K562 (cell line): ENCODE measurements around the gene GLIPR1L1. TPM values are rescaled to one million over a fixed set of nuclear protein-coding genes. Genes with fewer than 3 reads are reported as not detected.
A peak's percentile ranks its signal among the peaks of the same experiment; 100 is the strongest.

ENCODE experiments used
- ATF3 ChIP-seq, 2 experiments: fragments of 450-650 bp in 1 of 2; sonication (generic) in 1 of 2; formaldehyde crosslinking in 1 of 2; IDR thresholded peaks in 1 of 2; conservative IDR thresholded peaks in 1 of 2; 2 replicates each; pipeline versions ENCODE4 v1.6.1 to v1.8.1; 2016 to 2023; ENCODE audit warnings: mild to moderate bottlenecking in 2 of 2, moderate library complexity in 2 of 2, inconsistent platforms in 1 of 2, missing genetic modification reagents in 1 of 2
- CBFA2T3 ChIP-seq: fragments of 450-650 bp; IDR thresholded peaks from 2 replicates; pipeline ENCODE4 v1.6.1; 2017
- CHD1 ChIP-seq: fragments of 200-600 bp; sonication (generic); IDR thresholded peaks from one replicate; pipeline ENCODE4 v1.6.1; 2012; ENCODE audit warnings: mild to moderate bottlenecking, moderate library complexity, low read length, inconsistent platforms
- CHD4 ChIP-seq: fragments of 200-600 bp; sonication (generic); IDR thresholded peaks from 3 replicates; pipeline ENCODE4 v1.6.1; 2012; ENCODE audit warnings: low read depth, mild to moderate bottlenecking, mixed read lengths, low read length, inconsistent platforms; ENCODE audit not compliant: insufficient read depth, insufficient replicate concordance, poor library complexity, severe bottlenecking
- GATAD2A ChIP-seq: fragments of 450-650 bp; IDR thresholded peaks from 2 replicates; pipeline ENCODE4 v1.6.1; 2017
- GTF2A2 ChIP-seq: IDR thresholded peaks from 2 replicates; pipeline ENCODE4 v1.6.1; 2016; ENCODE audit warnings: mild to moderate bottlenecking, missing genetic modification characterization, missing compliant biosample characterization
- HNRNPLL ChIP-seq: fragments of 200-400 bp; formaldehyde crosslinking; IDR thresholded peaks from 2 replicates; pipeline ENCODE4 v1.6.1; 2017; ENCODE audit warnings: low read length, low read depth, mild to moderate bottlenecking; ENCODE audit not compliant: poor library complexity, severe bottlenecking
- L3MBTL2 ChIP-seq: fragments of 450-650 bp; IDR thresholded peaks from 2 replicates; pipeline ENCODE4 v1.6.1; 2016; ENCODE audit warnings: mild to moderate bottlenecking, moderate library complexity
- MEIS2 ChIP-seq: fragments of 450-650 bp; IDR thresholded peaks from 2 replicates; pipeline ENCODE4 v1.6.1; 2014; ENCODE audit warnings: mild to moderate bottlenecking; ENCODE audit not compliant: partially characterized antibody
- NKRF ChIP-seq: fragments of 450-650 bp; IDR thresholded peaks from 2 replicates; pipeline ENCODE4 v1.6.1; 2016; ENCODE audit warnings: borderline replicate concordance
- SRSF1 ChIP-seq: fragments of 200-400 bp; formaldehyde crosslinking; IDR thresholded peaks from 2 replicates; pipeline ENCODE4 v1.6.1; 2017; ENCODE audit warnings: mild to moderate bottlenecking, low read depth, low read length, moderate library complexity
- TRIM24 ChIP-seq, 2 experiments: fragments of 450-650 bp; IDR thresholded peaks; 2 replicates each; pipeline ENCODE4 v1.6.1; 2016
- YY1 ChIP-seq, 3 experiments: IDR thresholded peaks; 2 replicates each; pipeline ENCODE4 v1.6.1; 2011; ENCODE audit warnings: low read length in 2 of 3, mild to moderate bottlenecking in 2 of 3, moderate library complexity in 2 of 3, borderline replicate concordance in 1 of 3, control low read depth in 1 of 3, low read depth in 1 of 3; ENCODE audit not compliant: insufficient read depth in 3 of 3, insufficient replicate concordance in 2 of 3, control insufficient read depth in 1 of 3, insufficient read length in 1 of 3; ENCODE audit errors: extremely low read depth in 1 of 3
- ZC3H4 ChIP-seq: sonication (generic); formaldehyde crosslinking; IDR thresholded peaks from 2 replicates; pipeline ENCODE4 v1.9.0; 2021; ENCODE audit warnings: missing genetic modification reagents, borderline replicate concordance
- ZNF407 ChIP-seq: fragments of 450-650 bp; IDR thresholded peaks from 2 replicates; pipeline ENCODE4 v1.6.1; 2016; ENCODE audit warnings: low read depth
- polyA plus RNA-seq, 8 experiments: library from polyadenylated mRNA; depleted of rRNA in 4 of 8; stranded (reverse) in 5 of 8; unstranded in 3 of 8; fragments of >200 nt; fragmentation: Nextera tagmentation in 2 of 8; fragmentation: Illumina TruSeq in 1 of 8; extraction: Ambion mirVana in 2 of 8; extraction: Trizol in 1 of 8; gene quantifications; 2 replicates each; pipeline versions ENCODE4 v1.2.1 to v1.2.3, GENCODE V29; 2011 to 2014; ENCODE audit warnings: inconsistent platforms in 1 of 8, missing spikeins in 1 of 8
- total RNA-seq, 7 experiments: library from RNA; depleted of rRNA in 6 of 7; stranded (reverse); fragments of >200 nt in 6 of 7; fragmentation: Illumina TruSeq in 2 of 7; extraction: Trizol in 2 of 7; gene quantifications; 2 replicates each; pipeline versions ENCODE4 v1.2.1 to v1.2.3, GENCODE V29; 2011 to 2021; ENCODE audit warnings: low replicate concordance in 1 of 7

GLIPR1L1 gene
- total and polyA plus RNA-seq, 9 of the 15 experiments (the other 6 are each of a cell fraction or from before 2014, with no cell fraction given): not detected

GRCh38 chr12:75390899-75391538 is 56.5 kb downstream of the GLIPR1L1 start, which contains the start of gene GLIPR1L2 (continued):
- no peak for TF ChIP-seq SRSF1
- TF ChIP-seq CHD4: no peak
- no peak for TF ChIP-seq ZC3H4
- no peak for TF ChIP-seq ZNF407
- TF ChIP-seq L3MBTL2: peak; percentile 37; the same call in 1 of the 2 replicates
- TF ChIP-seq GATAD2A: no peak
- TF ChIP-seq TRIM24 (IDR thresholded peaks at IDR 0.05): no peak
- no peak for TF ChIP-seq CHD1
- TF ChIP-seq CBFA2T3: no peak
- peak; percentile 30 for TF ChIP-seq HNRNPLL
- TF ChIP-seq ATF3 (IDR thresholded peaks at IDR 0.05): no peak
- TF ChIP-seq ATF3 (CRISPR knock-in tag; conservative IDR thresholded peaks at IDR 0.05): no peak
- TF ChIP-seq MEIS2: peak; percentile 77
- TF ChIP-seq NKRF: no peak
- TF ChIP-seq GTF2A2 (tag): no peak
- peak in 2 of 3 experiments; percentile 53 to 75 for TF ChIP-seq YY1 (IDR thresholded peaks at IDR 0.05; ENCODE audit: borderline replicate concordance in 1 of 3, control insufficient read depth in 1 of 3, extremely low read depth in 1 of 3, insufficient read depth in 3 of 3, insufficient read length in 1 of 3, insufficient replicate concordance in 2 of 3, low read depth in 1 of 3, low read length in 2 of 3)
